CD4-positive, alpha-beta T cell (primary cell): ENCODE results near the gene SMARCA2. TPM values are rescaled to one million over a fixed set of nuclear protein-coding genes. Genes with fewer than 3 reads are reported as not detected.
A peak's percentile ranks its signal among the peaks of the same experiment; 100 is the strongest.

Experiments used
- ATAC-seq: fragments of 200-7000 bp; cut with Tn5 transposase; one replicate; pipeline ENCODE4 v1.10.0; 2022; ENCODE audit warnings: mild to moderate bottlenecking; ENCODE audit not compliant: poor library complexity
- CTCF ChIA-PET: fragments of 350-600 bp; sonication (Branson Sonifier 250); formaldehyde crosslinking; loops from one replicate; lab custom pipeline; 2021; ENCODE audit warnings: antibody characterized with exemption, inconsistent platforms; lab: Charles Lee
- POLR2A ChIA-PET: fragments of 350-600 bp; sonication (Branson Sonifier 250); formaldehyde crosslinking; loops from one replicate; lab custom pipeline; 2021; ENCODE audit warnings: antibody characterized with exemption, inconsistent platforms; lab: Charles Lee
- DNase-seq, 14 experiments: peaks; one replicate each; pipeline ENCODE4 v3.0.0-alpha.2; 2013 to 2020; ENCODE audit warnings: mixed read lengths in 2 of 14
- H3K27ac ChIP-seq, 2 donors: one replicate each; pipeline versions ENCODE4 v1.5.1 to v1.7.0; 2013; ENCODE audit warnings: low read length in 2 of 2, low read depth in 1 of 2, mild to moderate bottlenecking in 1 of 2
- H3K27me3 ChIP-seq, 2 experiments: 1 replicate in 1 of 2; 2 replicates in 1 of 2; pipeline versions ENCODE4 v1.6.1 to v1.7.0; 2013; ENCODE audit warnings: low read length in 2 of 2, control low read depth in 1 of 2, mild to moderate bottlenecking in 1 of 2, moderate library complexity in 1 of 2; ENCODE audit not compliant: insufficient read depth in 2 of 2, control insufficient read depth in 1 of 2
- H3K36me3 ChIP-seq: one replicate; pipeline ENCODE4 v1.6.1; 2013; ENCODE audit warnings: low read length, control low read depth; ENCODE audit not compliant: insufficient read depth
- H3K4me1 ChIP-seq: one replicate; pipeline ENCODE4 v1.6.1; 2013; ENCODE audit warnings: low read length, control low read depth; ENCODE audit not compliant: insufficient read depth
- H3K4me3 ChIP-seq: one replicate; pipeline ENCODE4 v1.5.1; 2013; ENCODE audit warnings: mild to moderate bottlenecking, low read length, moderate library complexity
- H3K9me3 ChIP-seq, 2 experiments: 1 replicate in 1 of 2; 2 replicates in 1 of 2; pipeline versions ENCODE4 v1.6.1 to v1.7.0; 2013; ENCODE audit warnings: low read length in 2 of 2, mild to moderate bottlenecking in 2 of 2, control low read depth in 1 of 2, moderate library complexity in 1 of 2; ENCODE audit not compliant: control insufficient read depth in 1 of 2, insufficient read depth in 1 of 2
- H3K27ac Mint-ChIP-seq: one replicate; pipeline ENCODE4 v1.8.0; 2020; ENCODE audit warnings: mixed read lengths
- H3K27me3 Mint-ChIP-seq: one replicate; pipeline ENCODE4 v1.8.0; 2021; ENCODE audit warnings: mixed read lengths
- H3K36me3 Mint-ChIP-seq: one replicate; pipeline ENCODE4 v1.8.0; 2021; ENCODE audit warnings: low read depth, mixed read lengths
- H3K4me1 Mint-ChIP-seq: one replicate; pipeline ENCODE4 v1.8.0; 2021; ENCODE audit warnings: low read depth, mixed read lengths
- H3K4me3 Mint-ChIP-seq: one replicate; pipeline ENCODE4 v1.8.0; 2020; ENCODE audit warnings: mild to moderate bottlenecking, mixed read lengths
- H3K9me3 Mint-ChIP-seq: one replicate; pipeline ENCODE4 v1.8.0; 2020; ENCODE audit warnings: mixed read lengths
- intact Hi-C, 2 experiments: fragments of 100-400 bp; cut with DNase I in 1 of 2; cut with micrococcal nuclease in 1 of 2; formaldehyde crosslinking; loops; one replicate each; pipeline versions ENCODE4 v1.15.1 to v1.9.0; 2023 to 2025; cut with DNase I, micrococcal nuclease
- total RNA-seq, 174 experiments: library from RNA in 2 of 174; stranded (reverse) in 2 of 174; gene quantifications; one replicate each; pipeline ENCODE4 v1.2.3 and lab custom pipeline; 2021 to 2026
- TF ChIP-seq, protein P1 (sequence below): fragments of 200-600 bp; IDR thresholded peaks from one replicate; pipeline ENCODE4 v1.8.0; 2022; ENCODE audit warnings: antibody characterized with exemption, mild to moderate bottlenecking

SMARCA2 gene
- total RNA-seq, 2 experiments from 2014 or later, result 268 to 272 TPM

DNA sequence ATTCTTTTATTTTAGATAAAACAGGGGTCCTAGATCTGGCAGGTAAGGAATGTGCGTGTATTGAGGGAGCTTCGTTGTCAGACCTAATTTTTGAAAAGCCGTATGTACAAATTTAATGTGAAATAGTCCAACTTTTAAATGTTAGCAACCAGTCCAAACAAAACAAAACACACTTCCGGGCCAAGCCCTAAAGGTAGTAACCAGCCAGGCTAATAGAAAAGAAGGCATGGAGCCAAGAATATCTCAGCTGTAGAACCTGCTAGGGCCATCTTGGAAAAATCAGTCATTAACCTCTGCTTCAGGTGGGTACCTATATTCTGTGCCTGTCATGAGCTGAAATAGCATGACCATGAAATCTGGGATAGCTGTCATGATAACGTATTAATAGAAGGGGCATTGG, 71.0 kb downstream of the SMARCA2 start:
- H3K36me3 Mint-ChIP-seq, result peaks cover 100% of the 10 kb centered on the region
- peaks cover 7% of the 10 kb centered on the region for H3K4me1 Mint-ChIP-seq
- ATAC-seq, result no peak
- TF ChIP-seq, protein P1, sequence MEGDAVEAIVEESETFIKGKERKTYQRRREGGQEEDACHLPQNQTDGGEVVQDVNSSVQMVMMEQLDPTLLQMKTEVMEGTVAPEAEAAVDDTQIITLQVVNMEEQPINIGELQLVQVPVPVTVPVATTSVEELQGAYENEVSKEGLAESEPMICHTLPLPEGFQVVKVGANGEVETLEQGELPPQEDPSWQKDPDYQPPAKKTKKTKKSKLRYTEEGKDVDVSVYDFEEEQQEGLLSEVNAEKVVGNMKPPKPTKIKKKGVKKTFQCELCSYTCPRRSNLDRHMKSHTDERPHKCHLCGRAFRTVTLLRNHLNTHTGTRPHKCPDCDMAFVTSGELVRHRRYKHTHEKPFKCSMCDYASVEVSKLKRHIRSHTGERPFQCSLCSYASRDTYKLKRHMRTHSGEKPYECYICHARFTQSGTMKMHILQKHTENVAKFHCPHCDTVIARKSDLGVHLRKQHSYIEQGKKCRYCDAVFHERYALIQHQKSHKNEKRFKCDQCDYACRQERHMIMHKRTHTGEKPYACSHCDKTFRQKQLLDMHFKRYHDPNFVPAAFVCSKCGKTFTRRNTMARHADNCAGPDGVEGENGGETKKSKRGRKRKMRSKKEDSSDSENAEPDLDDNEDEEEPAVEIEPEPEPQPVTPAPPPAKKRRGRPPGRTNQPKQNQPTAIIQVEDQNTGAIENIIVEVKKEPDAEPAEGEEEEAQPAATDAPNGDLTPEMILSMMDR, result no peak
- Histone ChIP-seq H3K4me3 (no peak overlapping the region), H3K9me3 (no peaks in the 10 kb centered on the region), H3K4me1 (no peaks in the 10 kb centered on the region), H3K27ac (no peak overlapping the region), H3K27me3 (no peaks in the 10 kb centered on the region), H3K36me3 (peaks cover 90% of the 10 kb centered on the region)
- intact Hi-C loops, result loop anchor here (2.0 to 5.0 kb wide), 4 partner anchors 144 to 379 kb away; no protein-coding TSS in a partner anchor
- POLR2A ChIA-PET, result no interaction called here
- H3K27me3 Mint-ChIP-seq, result no peaks in the 10 kb centered on the region
- DNase-seq, result no peak
- H3K4me3 Mint-ChIP-seq, result no peak overlapping the region
- CTCF ChIA-PET, result no interaction called here
- H3K27ac Mint-ChIP-seq, result peak overlapping the region; percentile 40
- no peaks in the 10 kb centered on the region for H3K9me3 Mint-ChIP-seq

DNA sequence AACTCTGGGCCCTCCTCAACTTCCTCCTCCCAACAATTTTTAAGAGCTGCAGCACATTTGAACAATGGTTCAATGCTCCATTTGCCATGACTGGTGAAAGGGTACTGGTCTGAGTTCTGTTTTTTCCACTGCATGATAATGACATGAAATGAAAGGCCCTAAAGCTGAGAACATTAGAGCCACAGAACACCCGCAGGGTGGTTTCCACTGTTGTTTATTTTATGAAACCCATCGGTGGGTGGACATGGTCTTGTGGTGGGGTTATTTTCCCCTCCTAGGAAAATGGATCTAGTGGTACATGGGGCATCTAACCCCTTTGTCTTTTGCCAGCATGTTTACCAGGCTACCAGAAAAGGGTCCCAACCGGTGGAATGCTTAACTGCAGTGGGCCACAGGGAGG, 71.8 kb downstream of the SMARCA2 start:
- no peaks in the 10 kb centered on the region for H3K9me3 Mint-ChIP-seq
- Histone ChIP-seq H3K4me1 (no peaks in the 10 kb centered on the region), H3K4me3 (no peak overlapping the region), H3K9me3 (no peaks in the 10 kb centered on the region), H3K27me3 (no peaks in the 10 kb centered on the region), H3K36me3 (peaks cover 91% of the 10 kb centered on the region), H3K27ac (no peak overlapping the region)
- ChIA-PET POLR2A (interaction anchor here (1.9 kb wide), 1 partner anchor 60 kb away, joined by 5 read pairs; no protein-coding TSS in a partner anchor), CTCF (interaction anchor here (0.6 to 0.7 kb wide), 4 partner anchors 19 to 82 kb away, joined by 3 read pairs; no protein-coding TSS in a partner anchor)
- H3K36me3 Mint-ChIP-seq, result peaks cover 100% of the 10 kb centered on the region
- DNase-seq (no peak), ATAC-seq (no peak)
- H3K4me3 Mint-ChIP-seq, result no peak overlapping the region
- TF ChIP-seq, protein P1, result no peak
- peaks cover 10% of the 10 kb centered on the region for H3K4me1 Mint-ChIP-seq
- intact Hi-C loops, result loop anchor here (1.0 to 5.0 kb wide), 5 partner anchors 145 to 627 kb away; no protein-coding TSS in a partner anchor
- H3K27ac Mint-ChIP-seq, result peak overlapping the region; percentile 40
- H3K27me3 Mint-ChIP-seq, result no peaks in the 10 kb centered on the region

DNA sequence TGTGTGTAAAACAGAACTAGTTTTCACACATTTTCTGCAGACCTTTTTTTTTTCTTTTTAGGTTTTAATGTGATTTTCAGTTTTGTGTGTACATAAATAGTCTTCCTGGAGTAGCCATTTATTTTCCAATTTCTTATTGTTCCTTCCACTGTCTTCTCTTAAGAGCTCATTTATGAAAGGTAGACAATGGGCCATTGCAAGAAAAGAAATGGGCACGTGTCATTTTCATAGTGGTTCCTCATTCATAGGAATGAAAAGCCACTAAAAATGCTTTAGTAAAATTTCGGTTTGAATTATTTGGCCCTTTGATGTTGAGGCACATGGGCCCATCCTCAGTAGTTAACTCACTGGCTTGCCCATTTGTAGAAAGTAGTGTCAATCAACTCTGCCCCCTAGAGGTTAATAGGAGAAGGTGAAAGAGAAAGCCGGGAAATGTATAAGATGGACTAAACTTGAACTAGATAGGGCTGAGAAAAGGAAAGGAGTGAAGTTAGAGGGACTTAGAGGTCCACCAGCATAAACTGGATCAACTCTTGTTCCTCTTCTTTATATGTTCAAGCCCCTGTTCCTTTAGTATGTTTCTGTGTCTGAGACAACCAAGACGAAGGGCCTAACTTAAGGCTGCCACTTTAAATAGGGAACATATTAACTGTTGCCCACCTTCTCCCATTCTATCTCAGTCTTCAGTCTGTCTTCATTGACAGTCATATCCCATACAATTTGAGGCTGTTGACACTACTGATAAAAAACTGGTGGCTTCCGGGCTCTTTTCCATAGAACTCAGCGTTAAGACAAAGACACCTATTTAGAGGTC, 72.6 kb downstream of the SMARCA2 start:
- ChIA-PET CTCF (interaction anchor here (0.6 to 1.0 kb wide), 5 partner anchors 20 to 360 kb away, joined by 3 read pairs; no protein-coding TSS in a partner anchor), POLR2A (interaction anchor here (0.6 to 1.9 kb wide), 2 partner anchors 60 to 216 kb away, joined by 3 to 5 read pairs; no protein-coding TSS in a partner anchor)
- no peaks in the 10 kb centered on the region for H3K9me3 ChIP-seq
- H3K36me3 ChIP-seq, result peaks cover 91% of the 10 kb centered on the region
- DNase-seq (peak in 4 of 14 experiments; percentile 4 to 74 (median 71)), ATAC-seq (peak; percentile 96)
- Mint-ChIP-seq H3K4me1 (peaks cover 10% of the 10 kb centered on the region), H3K27me3 (no peaks in the 10 kb centered on the region), H3K27ac (no peak overlapping the region), H3K9me3 (no peaks in the 10 kb centered on the region), H3K36me3 (peaks cover 100% of the 10 kb centered on the region), H3K4me3 (no peak overlapping the region)
- H3K4me1 ChIP-seq, result no peaks in the 10 kb centered on the region
- no peak overlapping the region for H3K4me3 ChIP-seq
- H3K27me3 ChIP-seq, result no peaks in the 10 kb centered on the region
- no peak overlapping the region for H3K27ac ChIP-seq
- intact Hi-C loops, result loop anchor here (1.0 to 5.0 kb wide), 5 partner anchors 145 to 627 kb away; no protein-coding TSS in a partner anchor
- TF ChIP-seq, protein P1, result peak; percentile 93
